IPS-NIHi7 (cell line): ENCODE measurements around the gene MCU.
"Not testable (repeated sequence)": the region's sequence is repeated elsewhere in the genome, so short reads cannot be mapped to it uniquely, and the experiment has no call there.

Experiments used
- DNase-seq: peaks from one replicate; pipeline ENCODE4 v3.0.0; 2012; ENCODE audit warnings: mixed read lengths; ENCODE audit errors: extremely low spot score

The MCU gene

GRCh38 chr10:72761498-72761897 is 69.6 kb downstream of the MCU start:
- DNase-seq, result no peak

- no peak for DNase-seq
Measured at GRCh38 chr10:72762042-72762441, 70.1 kb downstream of the MCU start.

- no peak for DNase-seq
Measured at GRCh38 chr10:72763201-72763600, 71.3 kb downstream of the MCU start.

GRCh38 chr10:72764151-72764550 is 72.2 kb downstream of the MCU start:
- no peak for DNase-seq

- DNase-seq, result no peak
Measured at GRCh38 chr10:72765051-72765745, 73.3 kb downstream of the MCU start.

- not testable (repeated sequence) for DNase-seq
Measured at GRCh38 chr10:72771195-72771594, 79.3 kb downstream of the MCU start.

GRCh38 chr10:72772031-72772430 is 80.1 kb downstream of the MCU start:
- DNase-seq, result no peak

- DNase-seq, result no peak
Measured at GRCh38 chr10:72779874-72780273, 87.9 kb downstream of the MCU start.

- DNase-seq, result no peak
Measured at GRCh38 chr10:72782649-72783330, 90.8 kb downstream of the MCU start.

GRCh38 chr10:72783410-72783833 is 91.5 kb downstream of the MCU start:
- DNase-seq, result no peak

GRCh38 chr10:72784551-72785351 is 92.8 kb downstream of the MCU start:
- peak; percentile 76 for DNase-seq

- DNase-seq, result no peak
Measured at GRCh38 chr10:72785409-72785808, 93.5 kb downstream of the MCU start.

GRCh38 chr10:72790216-72790990 is 98.5 kb downstream of the MCU start:
- DNase-seq, result no peak

GRCh38 chr10:72792288-72792687 is 100.3 kb downstream of the MCU start:
- DNase-seq, result no peak

- no peak for DNase-seq
Measured at GRCh38 chr10:72793752-72794151, 101.8 kb downstream of the MCU start.

GRCh38 chr10:72794260-72794659 is 102.3 kb downstream of the MCU start:
- no peak for DNase-seq

GRCh38 chr10:72796042-72796441 is 104.1 kb downstream of the MCU start:
- DNase-seq, result no peak

GRCh38 chr10:72796538-72796937 is 104.6 kb downstream of the MCU start:
- DNase-seq, result no peak

- DNase-seq, result no peak
Measured at GRCh38 chr10:72800000-72800740, 108.2 kb downstream of the MCU start.

- no peak for DNase-seq
Measured at GRCh38 chr10:72800741-72801092, 108.8 kb downstream of the MCU start.

GRCh38 chr10:72801263-72801868 is 109.4 kb downstream of the MCU start:
- DNase-seq, result no peak
